Neural cell (in vitro differentiated cells): ENCODE data around the gene COTL1.

Source experiments
- EP300 ChIP-seq: fragments of 450-650 bp; conservative IDR thresholded peaks from 2 replicates; pipeline ENCODE4 v1.6.1; 2014; ENCODE audit warnings: antibody characterized with exemption, mild to moderate bottlenecking, moderate library complexity; ENCODE audit not compliant: poor library complexity, severe bottlenecking
- EZH2 ChIP-seq: fragments of 200-600, 300-800 bp; shearing (Covaris generic), sonication (generic); IDR thresholded peaks from 2 replicates; pipeline ENCODE4 v1.6.1; 2014; ENCODE audit warnings: antibody characterized with exemption, low read length, borderline replicate concordance, mild to moderate bottlenecking; ENCODE audit not compliant: insufficient read depth, poor library complexity, severe bottlenecking
- MXI1 ChIP-seq: fragments of 450-650 bp; conservative IDR thresholded peaks from 2 replicates; pipeline ENCODE4 v1.6.1; 2014; ENCODE audit warnings: antibody characterized with exemption, mild to moderate bottlenecking; ENCODE audit not compliant: poor library complexity, severe bottlenecking
- TF ChIP-seq, protein P1 (sequence below): fragments of 450-650 bp; IDR thresholded peaks from 2 replicates; pipeline ENCODE4 v1.5.1; 2014; ENCODE audit warnings: antibody characterized with exemption, mild to moderate bottlenecking, moderate library complexity; ENCODE audit not compliant: poor library complexity, severe bottlenecking

DNA sequence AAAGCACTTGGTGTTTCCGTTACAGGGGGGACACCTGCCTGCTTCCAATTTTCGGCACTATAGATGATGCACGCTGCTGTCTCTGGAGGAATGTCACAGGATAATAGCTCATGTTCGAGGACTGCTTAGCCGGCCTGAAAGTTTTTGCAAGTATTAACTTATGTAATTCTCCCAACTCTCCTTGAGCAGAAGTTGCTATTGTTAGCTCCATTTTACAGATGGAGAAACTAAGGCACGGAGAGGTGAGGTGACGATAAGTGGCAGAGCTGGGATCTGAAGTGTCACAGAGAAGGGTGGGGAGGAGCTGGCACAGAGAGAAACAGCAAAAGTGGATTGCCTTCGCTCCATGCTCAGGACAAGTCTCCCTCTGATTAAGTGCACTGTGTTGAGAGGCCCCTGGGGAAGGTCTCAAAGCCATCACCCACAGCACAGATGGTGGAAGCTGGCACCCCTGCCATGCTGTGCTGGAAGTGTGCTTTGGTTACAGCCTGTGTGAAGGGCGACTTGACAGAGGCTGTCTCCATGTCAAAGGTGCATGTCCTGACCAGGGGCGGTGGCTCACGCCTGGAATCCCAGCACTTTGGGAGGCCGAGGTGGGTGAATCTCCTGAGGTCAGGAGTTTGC lies 72.7 kb downstream of the COTL1 start:
- TF ChIP-seq EP300 = no peak
- TF ChIP-seq EZH2 = no peak
- no peak for TF ChIP-seq MXI1
- TF ChIP-seq, protein P1, sequence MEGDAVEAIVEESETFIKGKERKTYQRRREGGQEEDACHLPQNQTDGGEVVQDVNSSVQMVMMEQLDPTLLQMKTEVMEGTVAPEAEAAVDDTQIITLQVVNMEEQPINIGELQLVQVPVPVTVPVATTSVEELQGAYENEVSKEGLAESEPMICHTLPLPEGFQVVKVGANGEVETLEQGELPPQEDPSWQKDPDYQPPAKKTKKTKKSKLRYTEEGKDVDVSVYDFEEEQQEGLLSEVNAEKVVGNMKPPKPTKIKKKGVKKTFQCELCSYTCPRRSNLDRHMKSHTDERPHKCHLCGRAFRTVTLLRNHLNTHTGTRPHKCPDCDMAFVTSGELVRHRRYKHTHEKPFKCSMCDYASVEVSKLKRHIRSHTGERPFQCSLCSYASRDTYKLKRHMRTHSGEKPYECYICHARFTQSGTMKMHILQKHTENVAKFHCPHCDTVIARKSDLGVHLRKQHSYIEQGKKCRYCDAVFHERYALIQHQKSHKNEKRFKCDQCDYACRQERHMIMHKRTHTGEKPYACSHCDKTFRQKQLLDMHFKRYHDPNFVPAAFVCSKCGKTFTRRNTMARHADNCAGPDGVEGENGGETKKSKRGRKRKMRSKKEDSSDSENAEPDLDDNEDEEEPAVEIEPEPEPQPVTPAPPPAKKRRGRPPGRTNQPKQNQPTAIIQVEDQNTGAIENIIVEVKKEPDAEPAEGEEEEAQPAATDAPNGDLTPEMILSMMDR = no peak
